GM12801 (cell line): Measurements from ENCODE around the gene CSE1L.

ENCODE experiments used
- CTCF ChIP-seq: IDR thresholded peaks from one replicate; pipeline ENCODE4 v1.5.1; 2011; ENCODE audit warnings: control low read depth; ENCODE audit not compliant: insufficient read length; ENCODE audit errors: extremely low read depth

CSE1L gene

GRCh38 chr20:49029203-49029602, 16.9 kb upstream of the CSE1L start:
- TF ChIP-seq CTCF: no peak

GRCh38 chr20:49030954-49031619, 15.0 kb upstream of the CSE1L start:
- TF ChIP-seq CTCF: no peak

GRCh38 chr20:49032455-49032854, 13.7 kb upstream of the CSE1L start:
- TF ChIP-seq CTCF: no peak

- TF ChIP-seq CTCF: no peak
Observed at GRCh38 chr20:49034070-49034732, 11.9 kb upstream of the CSE1L start.

DNA sequence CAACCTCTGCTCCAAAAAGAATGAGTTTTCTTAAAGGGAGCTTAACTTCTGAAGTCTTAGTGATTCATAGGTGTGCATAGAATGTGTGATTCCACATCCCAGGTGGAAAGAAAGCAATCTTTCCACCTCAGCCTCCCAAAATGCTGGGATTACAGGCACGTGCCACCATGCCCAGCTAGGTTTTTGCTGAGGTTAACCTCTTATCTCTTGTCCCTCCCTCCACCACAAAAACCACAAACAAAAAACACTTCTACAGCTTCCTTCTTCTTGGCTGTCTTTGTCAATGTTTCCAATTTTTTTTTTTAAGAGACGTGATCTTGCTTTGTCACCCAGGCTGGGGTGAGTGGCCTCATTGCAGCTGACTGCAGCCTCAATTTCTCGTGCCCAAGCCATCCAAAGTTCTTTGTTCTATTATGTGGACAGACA, 8.1 kb upstream of the CSE1L start:
- TF ChIP-seq CTCF: no peak

DNA sequence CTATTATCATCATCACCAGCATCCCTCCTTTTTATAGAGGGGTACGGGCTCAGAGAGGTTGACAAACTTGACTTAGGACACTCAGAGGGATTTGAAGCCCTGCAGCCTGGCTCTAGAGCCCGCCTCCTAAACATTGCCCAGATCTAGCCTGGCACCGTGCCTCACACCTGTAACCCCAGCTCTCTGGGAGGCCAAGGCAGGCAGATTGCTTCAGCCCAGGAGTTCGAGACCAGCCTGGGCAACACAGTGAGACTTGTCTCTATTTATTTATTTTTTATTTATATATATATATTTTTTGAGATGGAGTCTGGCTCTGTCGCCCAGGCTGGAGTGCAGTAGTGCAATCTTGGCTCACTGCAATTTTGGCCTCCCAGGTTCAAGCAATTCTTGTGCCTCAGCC, 6.3 kb upstream of the CSE1L start:
- no peak for TF ChIP-seq CTCF

DNA sequence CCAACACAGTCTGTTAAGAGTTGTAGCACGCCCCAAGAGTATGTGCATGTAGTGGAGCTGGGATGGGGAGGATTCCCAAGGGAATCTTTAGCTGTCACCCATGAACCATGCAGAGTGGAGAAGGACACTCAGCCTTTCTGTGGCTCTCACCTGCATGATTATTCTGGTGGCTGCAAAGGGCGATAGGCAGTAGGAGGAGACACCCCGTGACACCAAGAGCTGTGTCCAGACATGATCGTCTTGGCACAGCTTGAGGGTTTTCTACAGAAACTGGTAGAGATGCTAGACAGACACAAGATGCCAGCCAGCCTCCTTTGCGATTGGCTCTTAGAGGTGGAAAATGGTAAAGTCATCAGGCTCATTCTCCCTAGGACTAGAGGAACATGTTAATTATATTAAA, 3.1 kb upstream of the CSE1L start:
- no peak for TF ChIP-seq CTCF
